Stimulated activated CD8-positive, alpha-beta memory T cell treated with anti-CD3 and anti-CD28 coated beads, Interleukin-15, amount 100 ng/mL, for 24 hours (primary cell): ENCODE results near the gene IL4.

Experiments
- DNase-seq: peaks from one replicate; pipeline ENCODE4 v3.0.0-alpha.2; 2020; ENCODE audit warnings: low read depth

The IL4 gene

GRCh38 chr5:132695956-132696355 lies 22.2 kb downstream of the IL4 start:
- DNase-seq: no peak

- DNase-seq: no peak
Observed at GRCh38 chr5:132704875-132705274, 31.1 kb downstream of the IL4 start.

GRCh38 chr5:132708645-132709044 lies 34.9 kb downstream of the IL4 start:
- no peak for DNase-seq

- DNase-seq: no peak
Observed at GRCh38 chr5:132714456-132715307, 40.9 kb downstream of the IL4 start.

- DNase-seq: no peak
Observed at GRCh38 chr5:132718544-132719312, 44.9 kb downstream of the IL4 start.

- no peak for DNase-seq
Observed at GRCh38 chr5:132725745-132726144, 52.0 kb downstream of the IL4 start.

GRCh38 chr5:132729896-132730295 lies 56.1 kb downstream of the IL4 start:
- no peak for DNase-seq
